ENCODE measurements around the gene KLC1. TPM values are rescaled to one million over a fixed set of nuclear protein-coding genes. Genes with fewer than 3 reads are reported as not detected.

Gene KLC1
- total and polyA plus RNA-seq, 2 of the 13 experiments (the other 11 are each of a cell fraction or from before 2014, with no cell fraction given): 53.2 to 63.5 TPM

DNA sequence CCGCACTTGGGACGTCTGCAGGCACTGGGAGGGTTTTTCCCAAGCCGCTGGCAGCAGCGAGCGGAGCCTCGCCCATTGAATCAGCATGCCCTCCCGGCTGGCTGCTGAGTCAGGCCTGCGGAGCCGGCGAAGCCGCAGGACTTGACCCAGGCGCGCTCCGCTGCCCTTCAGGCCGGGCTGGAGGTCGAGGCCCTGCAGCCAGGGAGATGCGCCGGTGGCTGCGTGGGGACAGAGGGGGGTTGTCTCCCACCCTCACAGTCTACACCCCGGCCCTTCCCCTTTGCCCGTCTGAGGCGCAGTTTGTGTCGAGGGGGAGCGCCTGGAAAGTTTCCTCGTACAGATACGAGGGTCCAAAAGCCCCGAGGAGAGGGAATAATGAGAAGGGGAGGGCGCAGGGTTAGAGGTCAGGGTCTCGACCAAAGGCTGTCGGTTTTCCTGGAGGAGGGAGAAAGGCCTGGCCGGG lies 759 bp upstream of the KLC1 start (continued):
- peak; percentile 67; the same call in 1 of the 2 replicates for TF ChIP-seq HNF1B (CRISPR knock-in tag; IDR thresholded peaks at IDR 0.05)
- TF ChIP-seq ZKSCAN1 (IDR thresholded peaks at IDR 0.05; ENCODE audit: low read length): no peak
- no peak for TF ChIP-seq ZBTB2 (CRISPR knock-in tag; IDR thresholded peaks at IDR 0.05; ENCODE audit: low read depth)
- TF ChIP-seq, protein P1, sequence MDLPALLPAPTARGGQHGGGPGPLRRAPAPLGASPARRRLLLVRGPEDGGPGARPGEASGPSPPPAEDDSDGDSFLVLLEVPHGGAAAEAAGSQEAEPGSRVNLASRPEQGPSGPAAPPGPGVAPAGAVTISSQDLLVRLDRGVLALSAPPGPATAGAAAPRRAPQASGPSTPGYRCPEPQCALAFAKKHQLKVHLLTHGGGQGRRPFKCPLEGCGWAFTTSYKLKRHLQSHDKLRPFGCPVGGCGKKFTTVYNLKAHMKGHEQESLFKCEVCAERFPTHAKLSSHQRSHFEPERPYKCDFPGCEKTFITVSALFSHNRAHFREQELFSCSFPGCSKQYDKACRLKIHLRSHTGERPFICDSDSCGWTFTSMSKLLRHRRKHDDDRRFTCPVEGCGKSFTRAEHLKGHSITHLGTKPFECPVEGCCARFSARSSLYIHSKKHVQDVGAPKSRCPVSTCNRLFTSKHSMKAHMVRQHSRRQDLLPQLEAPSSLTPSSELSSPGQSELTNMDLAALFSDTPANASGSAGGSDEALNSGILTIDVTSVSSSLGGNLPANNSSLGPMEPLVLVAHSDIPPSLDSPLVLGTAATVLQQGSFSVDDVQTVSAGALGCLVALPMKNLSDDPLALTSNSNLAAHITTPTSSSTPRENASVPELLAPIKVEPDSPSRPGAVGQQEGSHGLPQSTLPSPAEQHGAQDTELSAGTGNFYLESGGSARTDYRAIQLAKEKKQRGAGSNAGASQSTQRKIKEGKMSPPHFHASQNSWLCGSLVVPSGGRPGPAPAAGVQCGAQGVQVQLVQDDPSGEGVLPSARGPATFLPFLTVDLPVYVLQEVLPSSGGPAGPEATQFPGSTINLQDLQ (CRISPR knock-in tag; IDR thresholded peaks at IDR 0.05): no peak
- TF ChIP-seq, protein P2, sequence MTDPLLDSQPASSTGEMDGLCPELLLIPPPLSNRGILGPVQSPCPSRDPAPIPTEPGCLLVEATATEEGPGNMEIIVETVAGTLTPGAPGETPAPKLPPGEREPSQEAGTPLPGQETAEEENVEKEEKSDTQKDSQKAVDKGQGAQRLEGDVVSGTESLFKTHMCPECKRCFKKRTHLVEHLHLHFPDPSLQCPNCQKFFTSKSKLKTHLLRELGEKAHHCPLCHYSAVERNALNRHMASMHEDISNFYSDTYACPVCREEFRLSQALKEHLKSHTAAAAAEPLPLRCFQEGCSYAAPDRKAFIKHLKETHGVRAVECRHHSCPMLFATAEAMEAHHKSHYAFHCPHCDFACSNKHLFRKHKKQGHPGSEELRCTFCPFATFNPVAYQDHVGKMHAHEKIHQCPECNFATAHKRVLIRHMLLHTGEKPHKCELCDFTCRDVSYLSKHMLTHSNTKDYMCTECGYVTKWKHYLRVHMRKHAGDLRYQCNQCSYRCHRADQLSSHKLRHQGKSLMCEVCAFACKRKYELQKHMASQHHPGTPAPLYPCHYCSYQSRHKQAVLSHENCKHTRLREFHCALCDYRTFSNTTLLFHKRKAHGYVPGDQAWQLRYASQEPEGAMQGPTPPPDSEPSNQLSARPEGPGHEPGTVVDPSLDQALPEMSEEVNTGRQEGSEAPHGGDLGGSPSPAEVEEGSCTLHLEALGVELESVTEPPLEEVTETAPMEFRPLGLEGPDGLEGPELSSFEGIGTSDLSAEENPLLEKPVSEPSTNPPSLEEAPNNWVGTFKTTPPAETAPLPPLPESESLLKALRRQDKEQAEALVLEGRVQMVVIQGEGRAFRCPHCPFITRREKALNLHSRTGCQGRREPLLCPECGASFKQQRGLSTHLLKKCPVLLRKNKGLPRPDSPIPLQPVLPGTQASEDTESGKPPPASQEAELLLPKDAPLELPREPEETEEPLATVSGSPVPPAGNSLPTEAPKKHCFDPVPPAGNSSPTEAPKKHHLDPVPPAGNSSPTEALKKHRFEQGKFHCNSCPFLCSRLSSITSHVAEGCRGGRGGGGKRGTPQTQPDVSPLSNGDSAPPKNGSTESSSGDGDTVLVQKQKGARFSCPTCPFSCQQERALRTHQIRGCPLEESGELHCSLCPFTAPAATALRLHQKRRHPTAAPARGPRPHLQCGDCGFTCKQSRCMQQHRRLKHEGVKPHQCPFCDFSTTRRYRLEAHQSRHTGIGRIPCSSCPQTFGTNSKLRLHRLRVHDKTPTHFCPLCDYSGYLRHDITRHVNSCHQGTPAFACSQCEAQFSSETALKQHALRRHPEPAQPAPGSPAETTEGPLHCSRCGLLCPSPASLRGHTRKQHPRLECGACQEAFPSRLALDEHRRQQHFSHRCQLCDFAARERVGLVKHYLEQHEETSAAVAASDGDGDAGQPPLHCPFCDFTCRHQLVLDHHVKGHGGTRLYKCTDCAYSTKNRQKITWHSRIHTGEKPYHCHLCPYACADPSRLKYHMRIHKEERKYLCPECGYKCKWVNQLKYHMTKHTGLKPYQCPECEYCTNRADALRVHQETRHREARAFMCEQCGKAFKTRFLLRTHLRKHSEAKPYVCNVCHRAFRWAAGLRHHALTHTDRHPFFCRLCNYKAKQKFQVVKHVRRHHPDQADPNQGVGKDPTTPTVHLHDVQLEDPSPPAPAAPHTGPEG (CRISPR knock-in tag; IDR thresholded peaks at IDR 0.05): no peak
- TF ChIP-seq ZSCAN31 (CRISPR knock-in tag; IDR thresholded peaks at IDR 0.05; ENCODE audit: low read depth): no peak; the same call in 1 of the 2 replicates
- no peak for TF ChIP-seq SETDB1 (CRISPR knock-in tag; IDR thresholded peaks at IDR 0.05; ENCODE audit: borderline replicate concordance)
- no peak for TF ChIP-seq ZFP82 (CRISPR knock-in tag; IDR thresholded peaks at IDR 0.05; ENCODE audit: borderline replicate concordance)
- no peak for TF ChIP-seq SP4 (CRISPR knock-in tag; IDR thresholded peaks at IDR 0.05)
- TF ChIP-seq DBP (CRISPR knock-in tag; IDR thresholded peaks at IDR 0.05; ENCODE audit: not compliant biosample characterization): no peak
- TF ChIP-seq CREBL2 (CRISPR knock-in tag; IDR thresholded peaks at IDR 0.05; ENCODE audit: borderline replicate concordance): no peak
- TF ChIP-seq, protein P3, sequence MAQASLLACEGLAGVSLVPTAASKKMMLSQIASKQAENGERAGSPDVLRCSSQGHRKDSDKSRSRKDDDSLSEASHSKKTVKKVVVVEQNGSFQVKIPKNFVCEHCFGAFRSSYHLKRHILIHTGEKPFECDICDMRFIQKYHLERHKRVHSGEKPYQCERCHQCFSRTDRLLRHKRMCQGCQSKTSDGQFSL (CRISPR knock-in tag; IDR thresholded peaks at IDR 0.05): no peak
- no peak for TF ChIP-seq MYC (CRISPR knock-in tag; IDR thresholded peaks at IDR 0.05; ENCODE audit: borderline replicate concordance)
- no peak for TF ChIP-seq ZNF569 (CRISPR knock-in tag; IDR thresholded peaks at IDR 0.05; ENCODE audit: borderline replicate concordance)

Data from HepG2 (cell line).